HG02588 (cell line): ENCODE measurements around the gene FANCL.
"Not testable (repeated sequence)": the region's sequence is repeated elsewhere in the genome, so short reads cannot be mapped to it uniquely, and the experiment has no call there.

Source experiments
- ATAC-seq: cut with Tn5 transposase; IDR thresholded peaks from one replicate; pipeline ENCODE4 v1.9.1; 2021; ENCODE audit warnings: mild to moderate bottlenecking, moderate library complexity; ENCODE audit not compliant: unreplicated experiment

The FANCL gene

GRCh38 chr2:58240670-58241545, at the start of gene FANCL:
TSS of gene FANCL (minus strand) at chr2:58241325. CDS start at chr2:58241313, 12 bp downstream.
- peak; percentile 78 for ATAC-seq

GRCh38 chr2:58289029-58289428, 47.9 kb upstream of the FANCL start:
- no peak for ATAC-seq

- no peak for ATAC-seq
Measured at GRCh38 chr2:58283931-58284330, 42.8 kb upstream of the FANCL start.

GRCh38 chr2:58275144-58275543, 34.0 kb upstream of the FANCL start:
- not testable (repeated sequence) for ATAC-seq

- ATAC-seq = no peak
Measured at GRCh38 chr2:58271826-58272225, 30.7 kb upstream of the FANCL start.

GRCh38 chr2:58268685-58269084, 27.6 kb upstream of the FANCL start:
- no peak for ATAC-seq

GRCh38 chr2:58266211-58266610, 25.1 kb upstream of the FANCL start:
- no peak for ATAC-seq

GRCh38 chr2:58261209-58261608, 20.1 kb upstream of the FANCL start:
- ATAC-seq = no peak

- ATAC-seq = not testable (repeated sequence)
Measured at GRCh38 chr2:58258456-58258855, 17.3 kb upstream of the FANCL start.

GRCh38 chr2:58251331-58252201, 10.4 kb upstream of the FANCL start:
- not testable (repeated sequence) for ATAC-seq

- no peak for ATAC-seq
Measured at GRCh38 chr2:58241546-58241864, 380 bp upstream of the FANCL start.

GRCh38 chr2:58239243-58239925, 1.7 kb downstream of the FANCL start:
- ATAC-seq = no peak

- ATAC-seq = no peak
Measured at GRCh38 chr2:58237741-58238140, 3.4 kb downstream of the FANCL start.

GRCh38 chr2:58235984-58236383, 5.1 kb downstream of the FANCL start:
- no peak for ATAC-seq

- no peak for ATAC-seq
Measured at GRCh38 chr2:58235170-58235569, 6.0 kb downstream of the FANCL start.

- ATAC-seq = no peak
Measured at GRCh38 chr2:58228299-58228698, 12.8 kb downstream of the FANCL start.

GRCh38 chr2:58227171-58227917, 13.8 kb downstream of the FANCL start:
- no peak for ATAC-seq

GRCh38 chr2:58221909-58222308, 19.2 kb downstream of the FANCL start:
- no peak for ATAC-seq

- ATAC-seq = no peak
Measured at GRCh38 chr2:58215429-58215828, 25.7 kb downstream of the FANCL start.

- not testable (repeated sequence) for ATAC-seq
Measured at GRCh38 chr2:58210951-58211568, 30.1 kb downstream of the FANCL start.
